SK-N-SH treated with all-trans-retinoic acid at 6 μM for 48 hours (cell line): ENCODE measurements around the gene ZBTB43.

Experiments used
- CREB5 ChIP-seq: fragments of 250-450 bp; sonication (Bioruptor Pico); IDR thresholded peaks from 2 replicates; pipeline ENCODE4 v1.5.1; 2020; ENCODE audit warnings: low read depth, mild to moderate bottlenecking, moderate library complexity
- GLIS3 ChIP-seq: fragments of 250-450 bp; sonication (Bioruptor Pico); IDR thresholded peaks from 2 replicates; pipeline ENCODE4 v1.5.0; 2020; ENCODE audit warnings: mild to moderate bottlenecking, moderate library complexity
- ISL1 ChIP-seq: fragments of 250-450 bp; sonication (Bioruptor Pico); IDR thresholded peaks from 2 replicates; pipeline ENCODE4 v2.1.2; 2022; ENCODE audit warnings: mild to moderate bottlenecking, moderate library complexity
- PATZ1 ChIP-seq: fragments of 250-450 bp; sonication (Bioruptor Pico); IDR thresholded peaks from 2 replicates; pipeline ENCODE4 v1.8.0; 2020; ENCODE audit warnings: mild to moderate bottlenecking, moderate library complexity, borderline replicate concordance
- RARB ChIP-seq: fragments of 250-450 bp; sonication (Bioruptor Pico); IDR thresholded peaks from 2 replicates; pipeline ENCODE4 v1.8.0; 2021; ENCODE audit warnings: mild to moderate bottlenecking, moderate library complexity
- ZNF8 ChIP-seq: fragments of 450-650 bp; formaldehyde crosslinking; IDR thresholded peaks from 2 replicates; pipeline ENCODE4 v1.5.0; 2020; ENCODE audit warnings: mild to moderate bottlenecking, moderate library complexity

GRCh38 chr9:126802318-126803059 is 2.4 kb upstream of the ZBTB43 start:
- TF ChIP-seq CREB5 (CRISPR knock-in tag) (no peak), ISL1 (CRISPR knock-in tag) (no peak), GLIS3 (CRISPR knock-in tag) (no peak), ZNF8 (CRISPR knock-in tag) (no peak), PATZ1 (CRISPR knock-in tag) (no peak), RARB (no peak)
